ENCODE measurements around the gene IMPG1.

IMPG1 gene

GRCh38 chr6:75884822-75885221 lies 187.6 kb downstream of the IMPG1 start:
- Histone ChIP-seq H3K56ac (ENCODE audit: low read length) (no peak overlapping the region), H3K27me3 (ENCODE audit: insufficient read depth, low read length, poor library complexity) (no peaks in the 10 kb centered on the region), H4K5ac (ENCODE audit: low read length) (no peak overlapping the region), H3K27ac (ENCODE audit: low read depth, low read length) (no peak overlapping the region), H3K9ac (ENCODE audit: low read length) (no peak overlapping the region), H3K4me1 (ENCODE audit: control insufficient read depth, low read depth, low read length) (no peaks in the 10 kb centered on the region), H2BK5ac (ENCODE audit: low read length) (no peak overlapping the region), H3K79me1 (ENCODE audit: low read length) (no peaks in the 10 kb centered on the region), H3K79me2 (ENCODE audit: control insufficient read depth, insufficient read depth, low read length) (no peaks in the 10 kb centered on the region), H3K36me3 (ENCODE audit: control insufficient read depth, insufficient read depth, low read length) (no peaks in the 10 kb centered on the region), H3K4me3 (ENCODE audit: low read length) (no peak overlapping the region), H2BK15ac (replicated peaks; ENCODE audit: low read depth) (no peak overlapping the region), H4K8ac (ENCODE audit: low read depth, low read length) (no peak overlapping the region), H2AK5ac (ENCODE audit: low read length) (no peak overlapping the region), H2BK120ac (ENCODE audit: low read depth, low read length) (no peak overlapping the region), H3K23ac (ENCODE audit: low read length) (no peak overlapping the region), H3K4me2 (ENCODE audit: low read length) (no peak overlapping the region), H3K4ac (ENCODE audit: low read depth, low read length) (no peak overlapping the region), H3K18ac (ENCODE audit: low read length) (no peak overlapping the region)
- no CpG with 5 or more reads among the region's 2 CpGs for WGBS (ENCODE audit: extremely low coverage, insufficient coverage, low lambda C conversion rate)
- DNase-seq = no peak

- H3K36me3 ChIP-seq (ENCODE audit: control insufficient read depth, insufficient read depth, low read length) = no peaks in the 10 kb centered on the region
Measured at GRCh38 chr6:75882734-75883133, 189.7 kb downstream of the IMPG1 start.

GRCh38 chr6:75880305-75880704 lies 192.2 kb downstream of the IMPG1 start:
- H3K36me3 ChIP-seq (ENCODE audit: control insufficient read depth, insufficient read depth, low read length) = no peaks in the 10 kb centered on the region
- H3K4me3 ChIP-seq (ENCODE audit: low read length) = no peak overlapping the region
- no peak overlapping the region for H3K18ac ChIP-seq (ENCODE audit: low read length)
- H4K5ac ChIP-seq (ENCODE audit: low read length) = no peak overlapping the region
- H2BK120ac ChIP-seq (ENCODE audit: low read depth, low read length) = no peak overlapping the region
- no peak overlapping the region for H2AK5ac ChIP-seq (ENCODE audit: low read length)
- no peak overlapping the region for H2BK15ac ChIP-seq (replicated peaks; ENCODE audit: low read depth)
- H3K27ac ChIP-seq (ENCODE audit: low read depth, low read length) = no peak overlapping the region
- DNase-seq = no peak
- no peak overlapping the region for H3K9ac ChIP-seq (ENCODE audit: low read length)
- no peaks in the 10 kb centered on the region for H3K4me1 ChIP-seq (ENCODE audit: control insufficient read depth, low read depth, low read length)
- no CpG with 5 or more reads among the region's 1 CpG for WGBS (ENCODE audit: extremely low coverage, insufficient coverage, low lambda C conversion rate)
- no peaks in the 10 kb centered on the region for H3K79me2 ChIP-seq (ENCODE audit: control insufficient read depth, insufficient read depth, low read length)
- no peaks in the 10 kb centered on the region for H3K27me3 ChIP-seq (ENCODE audit: insufficient read depth, low read length, poor library complexity)
- H3K79me1 ChIP-seq (ENCODE audit: low read length) = no peaks in the 10 kb centered on the region
- H4K8ac ChIP-seq (ENCODE audit: low read depth, low read length) = no peak overlapping the region
- no peak overlapping the region for H3K56ac ChIP-seq (ENCODE audit: low read length)
- no peak overlapping the region for H2BK5ac ChIP-seq (ENCODE audit: low read length)
- no peak overlapping the region for H3K4ac ChIP-seq (ENCODE audit: low read depth, low read length)
- H3K23ac ChIP-seq (ENCODE audit: low read length) = no peak overlapping the region
- no peak overlapping the region for H3K4me2 ChIP-seq (ENCODE audit: low read length)

More at GRCh38 chr6:75882734-75883133, 189.7 kb downstream of the IMPG1 start:
- Histone ChIP-seq H3K4me3 (ENCODE audit: low read length) (no peak overlapping the region), H4K8ac (ENCODE audit: low read depth, low read length) (no peak overlapping the region), H2BK5ac (ENCODE audit: low read length) (no peak overlapping the region), H3K4me2 (ENCODE audit: low read length) (no peak overlapping the region), H3K23ac (ENCODE audit: low read length) (no peak overlapping the region), H3K56ac (ENCODE audit: low read length) (no peak overlapping the region), H3K79me2 (ENCODE audit: control insufficient read depth, insufficient read depth, low read length) (no peaks in the 10 kb centered on the region), H3K4ac (ENCODE audit: low read depth, low read length) (no peak overlapping the region), H3K9ac (ENCODE audit: low read length) (no peak overlapping the region), H2BK120ac (ENCODE audit: low read depth, low read length) (no peak overlapping the region), H2BK15ac (replicated peaks; ENCODE audit: low read depth) (no peak overlapping the region), H3K79me1 (ENCODE audit: low read length) (no peaks in the 10 kb centered on the region), H3K18ac (ENCODE audit: low read length) (no peak overlapping the region), H3K4me1 (ENCODE audit: control insufficient read depth, low read depth, low read length) (no peaks in the 10 kb centered on the region), H3K27ac (ENCODE audit: low read depth, low read length) (no peak overlapping the region), H4K5ac (ENCODE audit: low read length) (no peak overlapping the region), H2AK5ac (ENCODE audit: low read length) (no peak overlapping the region), H3K27me3 (ENCODE audit: insufficient read depth, low read length, poor library complexity) (no peaks in the 10 kb centered on the region)
- no peak for DNase-seq
- no CpG with 5 or more reads among the region's 2 CpGs for WGBS (ENCODE audit: extremely low coverage, insufficient coverage, low lambda C conversion rate)

GRCh38 chr6:75876152-75876551 lies 196.3 kb downstream of the IMPG1 start:
- Histone ChIP-seq H2BK120ac (ENCODE audit: low read depth, low read length) (no peak overlapping the region), H3K23ac (ENCODE audit: low read length) (no peak overlapping the region), H3K79me1 (ENCODE audit: low read length) (no peaks in the 10 kb centered on the region), H2AK5ac (ENCODE audit: low read length) (no peak overlapping the region), H2BK5ac (ENCODE audit: low read length) (no peak overlapping the region), H4K5ac (ENCODE audit: low read length) (no peak overlapping the region), H3K4me3 (ENCODE audit: low read length) (no peak overlapping the region), H3K79me2 (ENCODE audit: control insufficient read depth, insufficient read depth, low read length) (no peaks in the 10 kb centered on the region), H3K18ac (ENCODE audit: low read length) (no peak overlapping the region), H3K27ac (ENCODE audit: low read depth, low read length) (no peak overlapping the region), H3K56ac (ENCODE audit: low read length) (no peak overlapping the region), H4K8ac (ENCODE audit: low read depth, low read length) (no peak overlapping the region), H3K4me2 (ENCODE audit: low read length) (no peak overlapping the region), H2BK15ac (replicated peaks; ENCODE audit: low read depth) (no peak overlapping the region), H3K36me3 (ENCODE audit: control insufficient read depth, insufficient read depth, low read length) (no peaks in the 10 kb centered on the region), H3K4me1 (ENCODE audit: control insufficient read depth, low read depth, low read length) (no peaks in the 10 kb centered on the region), H3K27me3 (ENCODE audit: insufficient read depth, low read length, poor library complexity) (no peaks in the 10 kb centered on the region), H3K4ac (ENCODE audit: low read depth, low read length) (no peak overlapping the region), H3K9ac (ENCODE audit: low read length) (no peak overlapping the region)
- DNase-seq = no peak

- Histone ChIP-seq H3K56ac (ENCODE audit: low read length) (no peak overlapping the region), H2BK120ac (ENCODE audit: low read depth, low read length) (no peak overlapping the region), H3K36me3 (ENCODE audit: control insufficient read depth, insufficient read depth, low read length) (no peaks in the 10 kb centered on the region), H3K4me1 (ENCODE audit: control insufficient read depth, low read depth, low read length) (no peaks in the 10 kb centered on the region), H4K5ac (ENCODE audit: low read length) (no peak overlapping the region), H2AK5ac (ENCODE audit: low read length) (no peak overlapping the region), H3K79me2 (ENCODE audit: control insufficient read depth, insufficient read depth, low read length) (no peaks in the 10 kb centered on the region), H3K27me3 (ENCODE audit: insufficient read depth, low read length, poor library complexity) (no peaks in the 10 kb centered on the region), H2BK5ac (ENCODE audit: low read length) (no peak overlapping the region), H3K4me3 (ENCODE audit: low read length) (no peak overlapping the region), H3K27ac (ENCODE audit: low read depth, low read length) (no peak overlapping the region), H4K8ac (ENCODE audit: low read depth, low read length) (no peak overlapping the region), H3K79me1 (ENCODE audit: low read length) (no peaks in the 10 kb centered on the region), H3K4ac (ENCODE audit: low read depth, low read length) (no peak overlapping the region), H3K4me2 (ENCODE audit: low read length) (no peak overlapping the region), H3K18ac (ENCODE audit: low read length) (no peak overlapping the region), H3K23ac (ENCODE audit: low read length) (no peak overlapping the region), H2BK15ac (replicated peaks; ENCODE audit: low read depth) (no peak overlapping the region), H3K9ac (ENCODE audit: low read length) (no peak overlapping the region)
- no peak for DNase-seq
- no CpG with 5 or more reads among the region's 2 CpGs for WGBS (ENCODE audit: extremely low coverage, insufficient coverage, low lambda C conversion rate)
Measured at GRCh38 chr6:75874224-75874623, 198.2 kb downstream of the IMPG1 start.
